GM12874 (cell line): ENCODE results near the gene BRF1.

Experiments used
- CTCF ChIP-seq: IDR thresholded peaks from 2 replicates; pipeline ENCODE4 v1.5.1; 2011; ENCODE audit warnings: low read depth, mild to moderate bottlenecking, control low read depth, low read length, moderate library complexity; ENCODE audit not compliant: insufficient read depth

BRF1 gene

DNA sequence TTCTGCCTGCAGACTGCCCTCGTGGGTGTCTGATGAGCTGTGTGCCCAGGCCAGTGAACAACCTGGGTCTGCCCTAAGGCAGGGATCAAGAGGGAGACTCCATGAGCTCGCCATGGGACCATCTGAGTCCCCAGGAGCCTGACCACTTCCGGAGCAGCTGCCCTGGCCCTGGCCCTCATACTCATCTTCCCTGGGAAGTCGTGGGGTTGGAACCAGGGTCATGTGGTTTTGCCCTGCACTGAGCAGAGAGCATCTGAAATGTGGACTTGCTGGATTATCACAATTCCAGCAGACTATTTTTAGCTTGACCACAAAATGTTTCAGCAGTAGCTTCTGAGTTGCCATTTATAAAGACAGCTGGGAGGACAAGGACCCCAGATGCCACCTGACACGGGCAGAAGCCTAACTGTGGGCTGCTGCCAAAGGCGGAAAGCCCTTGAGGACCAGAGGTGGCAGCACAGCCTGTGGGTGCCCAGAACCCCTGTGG, 45.7 kb downstream of the BRF1 start:
- TF ChIP-seq CTCF, result no peak

GRCh38 chr14:105253329-105253682, 47.5 kb downstream of the BRF1 start:
- TF ChIP-seq CTCF, result no peak

GRCh38 chr14:105252552-105253328, 48.1 kb downstream of the BRF1 start:
- no peak for TF ChIP-seq CTCF

DNA sequence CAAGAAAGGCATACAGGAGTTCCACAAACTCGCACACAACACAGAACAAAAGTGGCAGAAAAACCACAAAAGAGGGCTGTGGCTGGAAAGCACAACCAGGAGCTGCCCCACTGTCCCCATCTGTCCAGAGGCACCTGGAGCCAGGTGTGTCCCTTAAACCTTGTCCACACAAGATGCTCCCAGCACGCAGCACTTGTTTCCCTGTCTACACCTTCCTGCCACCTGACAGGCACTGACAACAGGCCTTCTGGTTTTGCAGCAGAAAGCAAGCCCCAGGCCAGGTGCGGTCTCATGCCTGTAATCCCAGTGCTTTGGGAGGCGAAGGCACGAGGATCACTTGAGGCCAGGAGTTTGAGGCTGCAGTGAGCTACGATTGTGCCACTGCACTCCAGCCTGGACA, 48.9 kb downstream of the BRF1 start:
- TF ChIP-seq CTCF, result no peak

- TF ChIP-seq CTCF, result no peak
Measured at GRCh38 chr14:105250986-105251385, 49.8 kb downstream of the BRF1 start.

GRCh38 chr14:105250008-105250366, 50.8 kb downstream of the BRF1 start:
- no peak for TF ChIP-seq CTCF

GRCh38 chr14:105249182-105250007, 51.4 kb downstream of the BRF1 start:
- no peak for TF ChIP-seq CTCF
